SK-N-SH (cell line): ENCODE results near the gene CHAF1A. TPM values are rescaled to one million over a fixed set of nuclear protein-coding genes. Genes with fewer than 3 reads are reported as not detected.

Source experiments
- CTCF ChIA-PET: fragments of 300-600, 350-600 bp; formaldehyde crosslinking; extraction: SDS; loops from one replicate; lab custom pipeline; 2021; lab: Yijun Ruan, JAX
- POLR2A ChIA-PET: fragments of 350-600 bp; sonication (Branson Sonifier 250); formaldehyde crosslinking; extraction: SDS; loops from one replicate; lab custom pipeline; 2020; ENCODE audit warnings: antibody characterized with exemption, inconsistent platforms; lab: Yijun Ruan, JAX
- DNase-seq: peaks from one replicate; pipeline ENCODE4 v3.0.0; 2012
- H2AFZ ChIP-seq: fragments of 200-600 bp; sonication (generic); 2 replicates; pipeline ENCODE4 v1.8.1; 2016; ENCODE audit warnings: antibody characterized with exemption, mild to moderate bottlenecking, low read depth
- H3F3A ChIP-seq: fragments of 200-600 bp; sonication (generic); replicated peaks from 2 replicates; pipeline ENCODE3; 2016; ENCODE audit warnings: antibody characterized with exemption, mild to moderate bottlenecking; ENCODE audit not compliant: insufficient read depth
- H3K27ac ChIP-seq, 2 experiments: fragments of 200-500 bp in 1 of 2; fragments of 200-600 bp in 1 of 2; sonication (Bioruptor generic) in 1 of 2; sonication (generic), shearing (Covaris generic) in 1 of 2; 2 replicates each; pipeline versions ENCODE4 v1.5.1 to v1.6.1; 2014 to 2016; ENCODE audit warnings: low read depth in 2 of 2, inconsistent platforms in 1 of 2, low read length in 1 of 2, mild to moderate bottlenecking in 1 of 2, mixed read lengths in 1 of 2
- H3K27me3 ChIP-seq: fragments of 200-600 bp; sonication (generic), shearing (Covaris generic); 2 replicates; pipeline ENCODE4 v1.6.1; 2016; ENCODE audit warnings: mixed run types; ENCODE audit not compliant: insufficient read depth
- H3K36me3 ChIP-seq, 2 experiments: fragments of 200-500 bp in 1 of 2; fragments of 200-600 bp in 1 of 2; sonication (Bioruptor generic) in 1 of 2; sonication (generic) in 1 of 2; replicated peaks in 1 of 2; 2 replicates each; pipeline versions ENCODE3 to v1.5.1; 2014 to 2016; ENCODE audit warnings: low read length in 1 of 2, mild to moderate bottlenecking in 1 of 2; ENCODE audit not compliant: insufficient read depth in 2 of 2, control insufficient read depth in 1 of 2
- H3K4me1 ChIP-seq, 2 experiments: fragments of 200-500 bp in 1 of 2; fragments of 200-600 bp in 1 of 2; sonication (Bioruptor generic) in 1 of 2; sonication (generic), shearing (Covaris generic) in 1 of 2; 2 replicates each; pipeline versions ENCODE4 v1.5.1 to v1.6.1; 2014 to 2016; ENCODE audit warnings: low read depth in 1 of 2, low read length in 1 of 2, mixed run types in 1 of 2; ENCODE audit not compliant: insufficient read depth in 2 of 2, control insufficient read depth in 1 of 2
- H3K4me2 ChIP-seq: fragments of 200-600 bp; sonication (generic), shearing (Covaris generic); 2 replicates; pipeline ENCODE4 v1.6.1; 2017; ENCODE audit warnings: mixed run types
- H3K4me3 ChIP-seq, 2 experiments: fragments of 200-500 bp in 1 of 2; fragments of 200-600 bp in 1 of 2; sonication (Bioruptor generic) in 1 of 2; sonication (generic), shearing (Covaris generic) in 1 of 2; 2 replicates each; pipeline versions ENCODE4 v1.5.1 to v1.8.1; 2014 to 2016; ENCODE audit warnings: low read depth in 2 of 2, inconsistent platforms in 1 of 2, low read length in 1 of 2, mild to moderate bottlenecking in 1 of 2, mixed read lengths in 1 of 2, moderate library complexity in 1 of 2
- H3K79me2 ChIP-seq: fragments of 200-600 bp; sonication (generic); 2 replicates; pipeline ENCODE4 v1.8.1; 2017; ENCODE audit warnings: mild to moderate bottlenecking; ENCODE audit not compliant: insufficient read depth
- H3K9ac ChIP-seq: fragments of 200-600 bp; sonication (generic); 2 replicates; pipeline ENCODE4 v1.6.1; 2017; ENCODE audit warnings: mixed run types
- H3K9me2 ChIP-seq: fragments of 200-600 bp; sonication (generic); 2 replicates; pipeline ENCODE4 v1.6.1; 2017; ENCODE audit warnings: mixed run types
- H3K9me3 ChIP-seq: fragments of 200-600 bp; sonication (generic); 2 replicates; pipeline ENCODE4 v1.6.1; 2017; ENCODE audit warnings: mixed run types, mild to moderate bottlenecking, moderate library complexity
- H4K20me1 ChIP-seq: fragments of 200-600 bp; sonication (generic); 2 replicates; pipeline ENCODE4 v1.6.1; 2017; ENCODE audit warnings: mild to moderate bottlenecking, mixed run types; ENCODE audit not compliant: insufficient read depth
- EP300 ChIP-seq, 2 experiments: IDR thresholded peaks; 2 replicates each; pipeline versions ENCODE4 v1.4.0 to v1.6.1; 2012; ENCODE audit warnings: borderline replicate concordance in 1 of 2, low read depth in 1 of 2, low read length in 1 of 2
- FOSL2 ChIP-seq: IDR thresholded peaks from 2 replicates; pipeline ENCODE4 v1.4.0; 2012; ENCODE audit warnings: low read depth, mild to moderate bottlenecking, moderate library complexity, borderline replicate concordance
- FOXM1 ChIP-seq: IDR thresholded peaks from 2 replicates; pipeline ENCODE4 v1.4.0; 2012; ENCODE audit warnings: low read depth, mild to moderate bottlenecking
- GABPA ChIP-seq: IDR thresholded peaks from 2 replicates; pipeline ENCODE4 v1.4.0; 2012; ENCODE audit warnings: low read depth, mild to moderate bottlenecking
- MEF2A ChIP-seq: IDR thresholded peaks from 2 replicates; pipeline ENCODE4 v1.4.0; 2012; ENCODE audit warnings: low read depth, borderline replicate concordance
- MXI1 ChIP-seq: IDR thresholded peaks from 2 replicates; pipeline ENCODE4 v1.6.1; 2012; ENCODE audit warnings: mild to moderate bottlenecking, low read depth, low read length, improper control_type of control experiment
- NRF1 ChIP-seq: IDR thresholded peaks from 2 replicates; pipeline ENCODE4 v1.6.1; 2012; ENCODE audit warnings: low read depth, mild to moderate bottlenecking, low read length
- RAD21 ChIP-seq: IDR thresholded peaks from 2 replicates; pipeline ENCODE4 v1.6.1; 2012; ENCODE audit warnings: mild to moderate bottlenecking, low read length
- RCOR1 ChIP-seq: fragments of 150-350 bp; IDR thresholded peaks from 2 replicates; pipeline ENCODE4 v1.6.1; 2017; ENCODE audit warnings: antibody characterized with exemption, low read length
- RFX5 ChIP-seq: IDR thresholded peaks from 2 replicates; pipeline ENCODE4 v1.6.1; 2012; ENCODE audit warnings: mild to moderate bottlenecking, improper control_type of control experiment, low read length
- RXRA ChIP-seq: IDR thresholded peaks from 2 replicates; pipeline ENCODE4 v1.4.0; 2012; ENCODE audit warnings: low read depth, mild to moderate bottlenecking, borderline replicate concordance
- TAF1 ChIP-seq: IDR thresholded peaks from 2 replicates; pipeline ENCODE4 v1.6.1; 2012; ENCODE audit warnings: low read depth, mild to moderate bottlenecking, low read length, moderate library complexity, borderline replicate concordance
- TEAD4 ChIP-seq: IDR thresholded peaks from 2 replicates; pipeline ENCODE4 v1.4.0; 2012; ENCODE audit warnings: mild to moderate bottlenecking, borderline replicate concordance; ENCODE audit not compliant: insufficient read depth
- WGBS: methylation state at CpG from one replicate; pipeline ENCODE4 v1.1.6; 2017; ENCODE audit warnings: low lambda C conversion rate; 5-methylcytosine and 5-hydroxymethylcytosine counted together
- polyA plus RNA-seq, 3 experiments: library from polyadenylated mRNA; depleted of rRNA; stranded (reverse); fragments of >200 nt; gene quantifications; 2 replicates each; pipeline ENCODE4 v1.2.3, GENCODE V29; 2012
- TF ChIP-seq, protein P1 (sequence below): IDR thresholded peaks from 2 replicates; pipeline ENCODE4 v1.4.0; 2012; ENCODE audit warnings: low read depth
- TF ChIP-seq, protein P2 (sequence below): IDR thresholded peaks from 2 replicates; pipeline ENCODE4 v1.6.1; 2012; ENCODE audit warnings: mild to moderate bottlenecking, low read depth, low read length, moderate library complexity

CHAF1A gene
- polyA plus RNA-seq, 1 of the 3 experiments (the other 2 are of a cell fraction), result 18.0 TPM

DNA sequence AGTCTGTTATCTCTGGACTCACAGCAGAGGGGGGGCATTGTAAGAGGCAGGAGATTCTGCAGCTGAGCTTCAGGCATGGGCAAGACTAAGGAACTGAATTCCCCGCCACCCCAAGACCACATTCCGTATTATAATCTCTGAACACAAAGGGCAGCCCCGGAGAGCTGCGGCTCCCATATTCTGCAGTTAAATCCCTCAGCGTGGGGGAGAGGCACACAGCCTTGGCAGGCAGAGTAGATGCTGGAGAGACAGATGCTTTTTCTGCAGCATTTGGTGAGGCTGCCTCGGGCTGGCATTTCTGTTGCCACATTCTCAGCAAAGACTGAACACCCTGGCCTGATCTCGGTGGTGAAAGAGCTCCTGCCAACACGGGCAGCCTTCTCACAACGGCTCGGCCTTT lies 12.9 kb downstream of the CHAF1A start:
- H3K27me3 ChIP-seq, result no peaks in the 10 kb centered on the region
- TF ChIP-seq TAF1 (no peak), FOSL2 (no peak), GABPA (no peak)
- TF ChIP-seq, protein P1, sequence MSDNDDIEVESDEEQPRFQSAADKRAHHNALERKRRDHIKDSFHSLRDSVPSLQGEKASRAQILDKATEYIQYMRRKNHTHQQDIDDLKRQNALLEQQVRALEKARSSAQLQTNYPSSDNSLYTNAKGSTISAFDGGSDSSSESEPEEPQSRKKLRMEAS, result no peak
- TF ChIP-seq, all 33 proteins: peak for 0
- Histone ChIP-seq H3K9me3 (no peaks in the 10 kb centered on the region), H4K20me1 (0 out of 2 replicates have a peak, but pooled peaks cover 11% of the 10 kb centered on the region), H2AFZ (no peak overlapping the region), H3K4me3 (no peak overlapping the region), H3K9me2 (no peaks in the 10 kb centered on the region), H3K4me1 (peaks cover 0 to 3% of the 10 kb centered on the region in 2 experiments; a peak in 1 of 4 replicates), H3F3A (peaks cover 3% of the 10 kb centered on the region), H3K79me2 (peaks cover 84% of the 10 kb centered on the region), H3K27ac (peak overlapping the region in 1 of 2 experiments; percentile 31; a peak in 1 of 4 replicates), H3K4me2 (no peak overlapping the region), H3K36me3 (peaks cover 0 to 33% of the 10 kb centered on the region in 2 experiments), H3K9ac (no peak overlapping the region)
- CTCF ChIA-PET, result interaction anchor here (1.5 to 6.3 kb wide), 2 partner anchors 11 to 15 kb away, joined by 3 to 29 read pairs; partner anchors contain the start of gene SH3GL1
- 76% methylated on average over 9 of the region's 10 CpGs for WGBS
- POLR2A ChIA-PET, result interaction anchor here (0.9 kb wide), 1 partner anchor 29 kb away, joined by 3 read pairs; no protein-coding TSS in a partner anchor
- DNase-seq, result no peak

DNA sequence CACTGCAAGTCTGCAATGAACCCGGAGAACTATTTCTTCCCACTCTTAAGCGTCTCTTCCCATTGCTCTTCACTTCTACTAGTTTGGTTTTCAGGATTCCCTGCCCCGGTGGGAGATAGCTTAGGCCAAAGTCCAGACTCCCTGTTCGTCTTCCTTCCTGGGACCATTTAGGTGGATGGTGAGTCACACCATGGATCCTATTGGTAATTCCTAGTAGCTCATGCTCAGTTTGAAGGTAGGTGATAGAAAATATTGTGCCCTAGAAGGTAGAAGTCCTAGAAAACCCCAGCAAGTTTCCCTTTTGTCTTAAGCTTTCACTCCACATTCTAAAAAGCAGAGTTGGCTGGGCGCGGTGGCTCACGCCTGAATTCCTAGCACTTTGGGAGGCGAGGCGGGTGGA lies 13.8 kb downstream of the CHAF1A start:
- WGBS, result 90% methylated on average over 9 of the region's 9 CpGs
- Histone ChIP-seq H3K9ac (no peak overlapping the region), H4K20me1 (0 out of 2 replicates have a peak, but pooled peaks cover 11% of the 10 kb centered on the region), H3K9me3 (no peaks in the 10 kb centered on the region), H3K27me3 (no peaks in the 10 kb centered on the region), H3K4me2 (no peak overlapping the region)
- POLR2A ChIA-PET, result interaction anchor here (0.6 to 1.0 kb wide), 3 partner anchors 7 to 28 kb away, joined by 3 to 6 read pairs (median 5); partner anchors contain the start of gene CHAF1A
- TF ChIP-seq RCOR1, result no peak
- no peak for TF ChIP-seq RFX5
- no peak for TF ChIP-seq TEAD4
- TF ChIP-seq MXI1, result no peak
- TF ChIP-seq, all 33 proteins: peak for 0
- no peak overlapping the region for H3K27ac ChIP-seq
- peaks cover 0 to 3% of the 10 kb centered on the region in 2 experiments; a peak in 1 of 4 replicates for H3K4me1 ChIP-seq
- H3F3A ChIP-seq, result peaks cover 3% of the 10 kb centered on the region
- peaks cover 75% of the 10 kb centered on the region for H3K79me2 ChIP-seq
- H3K4me3 ChIP-seq, result no peak overlapping the region
- no peak for DNase-seq
- CTCF ChIA-PET, result interaction anchor here (6.3 kb wide), 1 partner anchor 16 kb away, joined by 29 read pairs; the partner anchor contains the start of gene SH3GL1
- H3K9me2 ChIP-seq, result no peaks in the 10 kb centered on the region
- H2AFZ ChIP-seq, result no peak overlapping the region
- peaks cover 0 to 26% of the 10 kb centered on the region in 2 experiments for H3K36me3 ChIP-seq

DNA sequence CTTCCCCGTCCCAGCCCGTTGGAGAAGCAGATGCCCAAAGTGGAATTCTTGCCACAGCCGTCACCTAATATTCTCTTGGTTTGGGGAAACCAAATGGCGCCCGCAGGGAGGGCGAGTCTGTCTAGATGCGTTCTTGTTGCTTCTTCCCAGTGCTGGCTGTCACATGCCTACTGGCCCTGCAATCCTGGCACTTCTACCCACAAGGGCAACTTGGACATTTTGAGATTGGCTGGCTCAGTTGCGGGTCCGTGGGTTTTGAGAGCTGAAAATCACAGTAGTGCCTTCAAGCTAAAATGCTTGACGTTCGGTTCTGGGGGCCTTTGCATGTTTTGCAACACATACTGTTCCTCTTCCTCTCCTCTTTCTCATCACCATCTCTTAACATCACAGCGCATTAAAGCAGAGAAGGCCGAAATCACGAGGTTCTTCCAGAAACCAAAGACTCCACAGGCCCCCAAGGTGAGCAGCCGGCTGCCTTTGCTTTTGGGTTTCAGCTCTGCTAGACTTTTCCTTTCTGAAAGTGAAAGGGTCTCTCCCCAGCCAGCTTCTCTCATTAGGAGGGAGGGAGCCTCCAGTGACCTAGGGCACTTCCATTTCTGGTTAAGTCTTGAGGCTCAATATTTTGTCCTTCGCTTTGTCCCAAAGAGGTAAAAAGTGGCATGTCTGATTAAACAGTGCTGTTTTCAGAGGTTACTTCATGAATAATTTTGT lies 21.1 kb downstream of the CHAF1A start:
- POLR2A ChIA-PET, result no interaction called here
- TF ChIP-seq EP300 (IDR thresholded peaks at IDR 0.05; ENCODE audit: borderline replicate concordance in 1 of 2, low read depth in 1 of 2, low read length in 1 of 2) (no peak), TAF1 (no peak), FOSL2 (no peak), NRF1 (no peak), FOXM1 (no peak), TEAD4 (no peak), RXRA (no peak), MEF2A (no peak), RAD21 (no peak), GABPA (no peak)
- TF ChIP-seq, protein P2, sequence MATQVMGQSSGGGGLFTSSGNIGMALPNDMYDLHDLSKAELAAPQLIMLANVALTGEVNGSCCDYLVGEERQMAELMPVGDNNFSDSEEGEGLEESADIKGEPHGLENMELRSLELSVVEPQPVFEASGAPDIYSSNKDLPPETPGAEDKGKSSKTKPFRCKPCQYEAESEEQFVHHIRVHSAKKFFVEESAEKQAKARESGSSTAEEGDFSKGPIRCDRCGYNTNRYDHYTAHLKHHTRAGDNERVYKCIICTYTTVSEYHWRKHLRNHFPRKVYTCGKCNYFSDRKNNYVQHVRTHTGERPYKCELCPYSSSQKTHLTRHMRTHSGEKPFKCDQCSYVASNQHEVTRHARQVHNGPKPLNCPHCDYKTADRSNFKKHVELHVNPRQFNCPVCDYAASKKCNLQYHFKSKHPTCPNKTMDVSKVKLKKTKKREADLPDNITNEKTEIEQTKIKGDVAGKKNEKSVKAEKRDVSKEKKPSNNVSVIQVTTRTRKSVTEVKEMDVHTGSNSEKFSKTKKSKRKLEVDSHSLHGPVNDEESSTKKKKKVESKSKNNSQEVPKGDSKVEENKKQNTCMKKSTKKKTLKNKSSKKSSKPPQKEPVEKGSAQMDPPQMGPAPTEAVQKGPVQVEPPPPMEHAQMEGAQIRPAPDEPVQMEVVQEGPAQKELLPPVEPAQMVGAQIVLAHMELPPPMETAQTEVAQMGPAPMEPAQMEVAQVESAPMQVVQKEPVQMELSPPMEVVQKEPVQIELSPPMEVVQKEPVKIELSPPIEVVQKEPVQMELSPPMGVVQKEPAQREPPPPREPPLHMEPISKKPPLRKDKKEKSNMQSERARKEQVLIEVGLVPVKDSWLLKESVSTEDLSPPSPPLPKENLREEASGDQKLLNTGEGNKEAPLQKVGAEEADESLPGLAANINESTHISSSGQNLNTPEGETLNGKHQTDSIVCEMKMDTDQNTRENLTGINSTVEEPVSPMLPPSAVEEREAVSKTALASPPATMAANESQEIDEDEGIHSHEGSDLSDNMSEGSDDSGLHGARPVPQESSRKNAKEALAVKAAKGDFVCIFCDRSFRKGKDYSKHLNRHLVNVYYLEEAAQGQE, result no peak

More for the DNA sequence above, 21.1 kb downstream of the CHAF1A start:
- Histone ChIP-seq H3K4me3 (no peak overlapping the region), H3K4me1 (no peaks in the 10 kb centered on the region), H3K27me3 (no peaks in the 10 kb centered on the region), H3K9ac (no peak overlapping the region), H3K36me3 (peaks cover 4 to 5% of the 10 kb centered on the region in 2 experiments), H3F3A (peaks cover 4% of the 10 kb centered on the region), H2AFZ (no peak overlapping the region), H3K9me2 (no peaks in the 10 kb centered on the region), H3K79me2 (peaks cover 11% of the 10 kb centered on the region), H4K20me1 (no peaks in the 10 kb centered on the region), H3K4me2 (no peak overlapping the region), H3K9me3 (no peaks in the 10 kb centered on the region), H3K27ac (no peak overlapping the region)
- no peak for DNase-seq
- CTCF ChIA-PET, result interaction anchor here (0.5 to 2.4 kb wide), 3 partner anchors 23 to 156 kb away, joined by 3 to 10 read pairs (median 3); partner anchors contain the start of gene SH3GL1
- 89% methylated on average over 15 of the region's 16 CpGs for WGBS
